Ureter (tissue), 1 donor: Measurements from ENCODE around the gene MAN2B2. TPM values are rescaled to one million over a fixed set of nuclear protein-coding genes. Genes with fewer than 3 reads are reported as not detected.

Experiments
- DNase-seq: peaks from one replicate; pipeline ENCODE4 v3.0.0-alpha.2; 2020; ENCODE audit warnings: low spot score
- total RNA-seq: library from RNA; stranded (reverse); gene quantifications from one replicate; pipeline ENCODE4 v1.2.4, GENCODE V29; 2023
- donor health status: DM: yes; HTN: yes; CAD: no.

The MAN2B2 gene
- total RNA-seq, 1 donor from 2014 or later: 37.3 TPM

DNA sequence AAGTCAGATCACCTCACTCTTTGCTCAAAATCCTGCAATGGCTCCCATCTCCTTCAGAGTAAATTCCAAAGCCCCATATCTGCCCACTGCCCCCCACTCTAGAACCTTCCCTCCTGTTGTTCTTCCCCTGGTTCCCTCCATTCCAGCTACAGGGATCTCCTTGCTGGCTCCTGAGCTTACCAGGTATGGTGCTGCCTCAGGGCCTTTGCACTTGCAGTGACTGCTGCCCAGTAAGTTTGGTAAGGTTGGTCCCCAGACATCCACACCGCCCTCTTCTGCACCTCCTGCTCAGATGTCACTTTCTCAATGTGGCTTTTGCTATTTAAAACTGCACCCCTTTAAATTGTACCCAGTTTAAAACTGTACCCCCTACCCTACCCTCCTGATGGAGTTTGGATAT, 7.8 kb upstream of the MAN2B2 start:
- DNase-seq: no peak

GRCh38 chr4:6568148-6568547, 6.8 kb upstream of the MAN2B2 start:
- DNase-seq: no peak

GRCh38 chr4:6568689-6569332, 6.2 kb upstream of the MAN2B2 start:
- no peak for DNase-seq

- no peak for DNase-seq
These were observed 3.4 kb upstream of the MAN2B2 start for GRCh38 chr4:6571608-6572007.

DNA sequence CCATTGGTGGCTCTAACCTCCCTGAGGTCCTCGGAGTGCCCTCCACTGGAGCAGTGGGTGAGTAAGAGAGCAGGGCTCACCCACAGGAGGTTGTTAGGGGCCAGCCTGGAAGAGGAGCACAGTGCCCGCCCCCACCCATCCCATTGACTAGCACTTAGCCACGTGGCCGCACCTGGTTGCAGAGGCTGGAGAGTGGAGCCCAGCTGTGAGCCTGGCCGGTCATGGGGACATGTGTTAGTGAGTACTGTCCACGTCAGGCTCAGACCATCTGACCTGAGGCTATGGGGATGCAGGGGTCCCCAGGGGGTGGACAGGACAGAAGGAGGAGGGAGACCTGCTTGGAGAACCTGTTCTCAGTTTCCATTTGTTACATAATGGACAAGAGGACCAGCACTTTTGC, 1.4 kb upstream of the MAN2B2 start:
- DNase-seq: no peak

GRCh38 chr4:6573986-6574746, 823 bp upstream of the MAN2B2 start:
- DNase-seq: no peak

DNA sequence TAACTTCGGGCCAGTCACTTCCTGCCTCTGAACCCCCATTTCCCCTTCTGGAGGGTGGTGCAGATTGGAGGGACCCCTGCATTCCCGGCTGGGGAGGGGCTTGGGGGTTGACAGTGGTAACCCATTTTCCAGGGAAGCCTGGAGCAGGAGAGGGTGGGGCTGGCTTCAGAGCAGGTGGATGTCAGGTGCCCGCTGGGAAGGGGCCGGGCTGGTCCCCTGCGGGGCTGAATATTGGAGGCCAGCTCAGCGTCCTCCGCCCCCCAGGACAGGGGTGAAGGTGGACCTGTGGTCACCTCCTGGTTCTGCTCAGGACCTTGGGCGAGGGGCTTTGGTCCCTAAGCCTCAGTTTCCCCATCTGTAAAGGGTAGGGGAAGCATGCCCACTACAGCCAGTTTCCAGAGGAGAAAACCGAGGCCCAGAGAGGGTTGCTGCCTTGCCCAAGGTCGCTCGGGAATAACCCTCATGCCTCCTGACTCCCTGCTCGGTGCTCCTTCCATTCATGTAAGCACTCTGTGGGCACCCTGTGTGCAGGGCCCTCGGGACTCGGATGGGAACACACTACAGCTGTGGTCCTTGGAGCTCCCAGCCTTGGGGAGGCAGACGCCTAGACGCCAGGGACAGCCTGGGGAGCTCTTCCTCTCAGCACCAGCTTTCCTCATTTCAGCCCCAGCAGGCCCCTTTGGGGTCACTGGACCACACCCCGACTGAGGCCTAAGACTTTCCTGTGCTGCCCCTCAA, 683 bp downstream of the MAN2B2 start:
- DNase-seq: no peak

- peak; percentile 59 for DNase-seq
These were observed 1.5 kb downstream of the MAN2B2 start for GRCh38 chr4:6576512-6576911.

DNA sequence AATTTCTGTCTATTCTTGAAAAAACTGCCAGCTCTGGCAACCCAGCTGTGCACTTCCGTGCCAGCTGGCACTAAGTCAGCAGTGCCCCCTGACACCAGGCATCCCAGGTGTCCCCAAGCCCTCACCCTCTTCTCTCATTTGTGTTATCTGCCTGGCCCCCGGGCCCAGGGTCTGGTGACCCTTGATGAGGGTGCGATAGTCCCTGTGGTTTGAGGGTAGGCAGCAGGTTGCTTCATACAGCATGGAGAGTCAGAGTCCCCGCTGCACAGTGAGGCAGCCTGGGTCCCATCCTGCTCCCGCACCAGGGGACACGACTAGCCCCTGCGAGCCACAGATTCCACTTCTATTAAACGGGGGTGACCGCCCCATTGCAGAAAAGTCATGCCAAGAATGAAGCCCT, 1.9 kb downstream of the MAN2B2 start:
- no peak for DNase-seq

DNA sequence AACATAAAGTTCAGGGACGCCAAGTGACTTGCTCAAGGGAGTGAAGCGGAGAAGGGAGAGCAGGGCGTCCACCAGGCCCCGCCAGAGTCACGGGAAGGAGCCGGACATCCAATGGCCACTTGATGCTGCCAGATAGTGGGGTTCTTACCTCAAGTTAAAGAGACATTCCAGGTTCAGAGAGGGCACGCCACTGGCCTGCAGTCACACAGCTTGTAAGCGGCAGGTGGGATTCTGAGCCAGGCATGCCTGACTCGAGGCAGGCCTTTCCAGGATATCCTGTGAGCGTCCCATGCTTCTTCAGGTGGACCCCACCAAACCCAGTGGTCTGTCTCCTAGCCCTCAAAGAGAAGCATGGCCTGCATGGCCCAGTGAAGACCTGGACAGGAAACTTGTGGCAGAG, 2.4 kb downstream of the MAN2B2 start:
- DNase-seq: no peak

- DNase-seq: no peak
These were observed 3.2 kb downstream of the MAN2B2 start for GRCh38 chr4:6578221-6578620.

DNA sequence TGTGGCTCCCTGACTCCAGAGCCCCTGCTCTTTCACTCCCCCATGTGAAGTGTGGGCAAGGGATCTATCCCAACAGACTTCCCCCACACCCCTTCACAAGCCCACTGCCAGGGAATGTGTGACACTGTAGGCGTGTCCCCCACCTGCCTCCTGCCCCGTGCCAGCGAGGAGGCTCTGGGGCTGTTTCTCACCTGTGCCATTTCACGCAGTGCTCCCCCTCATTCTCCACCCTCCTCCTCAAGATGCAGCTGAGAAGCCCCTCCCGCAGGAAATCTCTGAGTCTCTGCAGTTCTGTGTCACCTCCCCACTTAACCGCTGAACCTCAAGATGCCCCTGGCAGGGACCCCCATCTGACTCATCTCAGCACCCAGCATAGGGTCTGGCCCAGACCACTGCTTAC, 5.4 kb downstream of the MAN2B2 start:
- DNase-seq: no peak

- DNase-seq: no peak
These were observed 6.7 kb downstream of the MAN2B2 start for GRCh38 chr4:6581566-6582121.

GRCh38 chr4:6582889-6583490, 8.0 kb downstream of the MAN2B2 start:
- DNase-seq: no peak

DNA sequence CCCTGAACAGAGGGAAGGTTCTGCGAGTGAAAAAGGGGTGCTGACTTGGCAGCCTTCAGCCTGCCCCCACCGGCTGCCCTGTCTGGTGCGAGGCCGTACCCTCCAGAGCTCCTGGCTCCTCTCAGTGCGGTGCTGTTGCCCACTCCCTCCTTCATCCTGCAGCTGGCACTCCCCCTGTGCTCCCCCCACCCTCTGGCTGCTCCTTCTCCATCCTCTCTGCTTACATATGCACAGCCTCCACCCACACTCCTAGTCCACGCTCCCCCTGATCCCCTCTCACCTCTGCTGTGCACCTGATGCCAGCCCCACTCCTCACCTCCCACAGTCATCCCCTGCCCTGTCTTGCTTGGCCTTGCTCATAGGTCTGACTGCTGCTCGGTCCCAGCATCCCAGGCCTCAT, 9.9 kb downstream of the MAN2B2 start:
- no peak for DNase-seq

DNA sequence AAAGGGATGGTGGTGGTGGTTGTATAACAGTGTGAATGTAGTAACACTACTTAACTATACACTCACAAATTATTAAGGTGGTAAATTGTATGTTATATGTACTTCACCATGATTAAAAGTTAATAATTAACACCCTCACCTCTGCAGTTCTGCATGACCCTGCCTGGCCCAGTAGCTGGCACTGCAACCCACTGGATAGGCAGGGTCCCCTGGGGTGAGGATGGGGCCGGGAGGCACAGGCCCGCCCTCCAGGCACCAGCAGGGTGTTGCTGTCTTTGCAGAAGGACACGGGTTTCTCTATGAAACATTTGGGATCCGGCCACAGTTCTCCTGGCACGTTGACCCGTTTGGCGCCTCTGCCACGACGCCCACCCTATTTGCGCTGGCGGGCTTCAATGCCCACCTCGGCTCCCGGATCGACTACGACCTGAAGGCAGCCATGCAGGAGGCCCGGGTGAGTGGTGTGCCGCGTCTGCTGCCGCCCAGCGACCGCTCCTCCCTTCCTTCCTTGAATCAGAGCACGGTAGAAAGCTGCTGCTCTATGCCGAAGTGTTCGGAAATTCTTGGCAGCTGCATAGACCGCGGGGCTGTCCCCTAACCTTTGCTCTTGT, 11.8 kb downstream of the MAN2B2 start:
- no peak for DNase-seq

DNA sequence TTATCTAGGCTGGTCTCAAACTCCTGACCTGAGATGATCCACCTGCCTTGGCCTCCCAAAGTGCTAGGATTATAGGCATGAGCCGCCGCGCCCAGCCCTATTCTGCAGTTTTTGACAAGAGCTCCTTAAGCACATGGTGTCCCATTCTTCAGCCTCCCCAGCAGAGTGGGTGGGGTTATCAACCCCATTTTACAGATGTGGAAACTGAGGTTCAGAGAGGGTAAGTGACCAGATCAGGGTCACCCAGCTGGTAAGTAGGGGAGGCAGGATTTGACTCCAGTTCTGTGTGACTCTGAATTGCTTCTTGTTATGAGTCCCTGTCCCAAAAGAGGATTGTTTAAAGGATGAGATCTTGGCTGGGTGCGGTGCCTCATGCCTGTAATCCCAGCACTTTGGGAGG, 14.5 kb downstream of the MAN2B2 start:
- DNase-seq: no peak

DNA sequence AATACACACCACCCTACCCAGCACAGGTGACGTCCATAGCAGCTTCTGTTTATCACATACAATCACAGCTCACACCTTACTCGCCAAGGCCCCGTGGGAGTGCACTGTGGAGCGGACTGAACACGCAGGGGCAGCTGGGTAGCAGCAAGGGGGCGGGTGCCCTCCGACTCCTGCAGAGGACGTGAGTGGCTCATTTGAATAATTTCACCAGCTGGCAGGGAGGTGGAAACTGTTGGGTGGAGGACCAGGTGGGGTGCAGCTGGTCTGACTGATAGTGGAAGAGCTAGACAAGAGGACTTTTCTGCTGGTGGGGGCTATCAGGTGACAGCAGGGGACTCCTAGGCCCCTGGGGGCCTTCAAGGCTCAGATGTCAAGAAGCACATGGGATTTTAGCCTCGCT, 16.3 kb downstream of the MAN2B2 start:
- no peak for DNase-seq

DNA sequence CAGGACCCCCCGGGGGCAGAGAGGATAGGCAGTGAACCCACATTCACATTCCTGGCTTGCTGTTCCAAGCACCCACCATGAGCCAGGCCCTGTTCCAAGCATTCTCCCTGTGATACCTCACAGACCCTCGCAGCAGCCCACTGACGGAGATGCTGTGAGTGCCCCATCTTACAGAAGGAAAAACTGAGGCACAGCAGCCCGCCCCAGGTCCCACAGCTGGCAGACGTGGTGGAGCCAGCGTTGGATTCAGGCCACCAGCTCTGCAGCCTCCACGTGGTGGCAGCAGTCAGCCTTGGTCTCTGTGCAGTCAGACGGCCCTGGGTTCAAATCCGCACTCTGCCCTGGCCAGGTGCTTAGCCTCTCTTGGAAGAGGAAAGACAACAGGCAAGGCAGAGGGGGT, 16.8 kb downstream of the MAN2B2 start:
- DNase-seq: no peak

- DNase-seq: no peak
These were observed 18.0 kb downstream of the MAN2B2 start for GRCh38 chr4:6592804-6593563.

GRCh38 chr4:6594341-6594740, 19.4 kb downstream of the MAN2B2 start:
- DNase-seq: no peak
